ENCODE results near the gene TWNK.
"Not testable (repeated sequence)": the region's sequence is repeated elsewhere in the genome, so short reads cannot be mapped to it uniquely, and the experiment has no call there.

TWNK gene

GRCh38 chr10:100972904-100973535 lies 14.3 kb upstream of the TWNK start:
- no peak for DNase-seq (ENCODE audit: low read depth)

GRCh38 chr10:100975397-100975796 lies 11.9 kb upstream of the TWNK start:
- DNase-seq (ENCODE audit: low read depth): not testable (repeated sequence)

- DNase-seq (ENCODE audit: low read depth): no peak
Measured at GRCh38 chr10:100976906-100977305, 10.4 kb upstream of the TWNK start.

GRCh38 chr10:100977436-100977835 lies 9.9 kb upstream of the TWNK start:
- DNase-seq (ENCODE audit: low read depth): no peak

GRCh38 chr10:100978121-100978900 lies 9.0 kb upstream of the TWNK start:
- DNase-seq (ENCODE audit: low read depth): no peak

- DNase-seq (ENCODE audit: low read depth): no peak
Measured at GRCh38 chr10:100978901-100979195, 8.5 kb upstream of the TWNK start.

GRCh38 chr10:100979791-100980272 lies 7.5 kb upstream of the TWNK start:
- no peak for DNase-seq (ENCODE audit: low read depth)

GRCh38 chr10:100980311-100980710 lies 7.0 kb upstream of the TWNK start:
- DNase-seq (ENCODE audit: low read depth): no peak

- no peak for DNase-seq (ENCODE audit: low read depth)
Measured at GRCh38 chr10:100980711-100981110, 6.6 kb upstream of the TWNK start.

- no peak for DNase-seq (ENCODE audit: low read depth)
Measured at GRCh38 chr10:100981178-100981772, 6.1 kb upstream of the TWNK start.

GRCh38 chr10:100982916-100983830 lies 4.2 kb upstream of the TWNK start:
- DNase-seq (ENCODE audit: low read depth): no peak

- DNase-seq (ENCODE audit: low read depth): no peak
Measured at GRCh38 chr10:100983868-100984671, 3.3 kb upstream of the TWNK start.

GRCh38 chr10:100984672-100985177 lies 2.6 kb upstream of the TWNK start:
- DNase-seq (ENCODE audit: low read depth): no peak

GRCh38 chr10:100985336-100985735 lies 2.0 kb upstream of the TWNK start:
- no peak for DNase-seq (ENCODE audit: low read depth)

GRCh38 chr10:100986623-100986951 lies 756 bp upstream of the TWNK start:
- no peak for DNase-seq (ENCODE audit: low read depth)

GRCh38 chr10:100987685-100988049 lies 324 bp downstream of the TWNK start:
- DNase-seq (ENCODE audit: low read depth): no peak

GRCh38 chr10:100988166-100988565 lies 823 bp downstream of the TWNK start:
- no peak for DNase-seq (ENCODE audit: low read depth)

- no peak for DNase-seq (ENCODE audit: low read depth)
Measured at GRCh38 chr10:100989088-100989487, 1.7 kb downstream of the TWNK start.

GRCh38 chr10:100993986-100994708 lies 6.8 kb downstream of the TWNK start:
- DNase-seq (ENCODE audit: low read depth): no peak

GRCh38 chr10:100995181-100995580 lies 7.8 kb downstream of the TWNK start:
- DNase-seq (ENCODE audit: low read depth): no peak

All from amniotic epithelial cell (primary cell).